ENCODE measurements around the gene JMJD4. TPM values are rescaled to one million over a fixed set of nuclear protein-coding genes. Genes with fewer than 3 reads are reported as not detected.
"Not testable (repeated sequence)": the region's sequence is repeated elsewhere in the genome, so short reads cannot be mapped to it uniquely, and the experiment has no call there.

Gene JMJD4
- total and polyA plus RNA-seq, 2 experiments from 2014 or later: 11.5 to 17.7 TPM

DNA sequence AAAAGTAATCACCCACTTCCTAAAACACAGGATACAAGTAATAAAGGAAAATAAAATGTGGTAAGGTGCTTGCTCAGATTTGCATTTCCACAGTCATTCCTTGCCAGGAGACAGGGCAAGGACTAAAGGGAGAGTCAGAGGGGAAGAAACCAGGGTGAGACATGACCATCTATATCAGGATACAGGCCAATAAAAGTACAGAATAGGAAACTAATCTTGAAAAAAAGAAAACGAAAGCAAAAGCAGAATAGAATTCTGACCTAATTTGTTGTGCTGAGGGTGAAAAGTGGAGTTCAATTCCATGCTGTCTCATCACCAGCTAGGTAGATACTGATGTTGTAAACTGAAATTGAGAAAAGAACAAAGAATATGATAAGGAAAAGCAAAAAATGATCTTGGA lies 27.3 kb downstream of the JMJD4 start:
- Mint-ChIP-seq H3K27ac (no peak overlapping the region), H3K4me3 (no peak overlapping the region), H3K27me3 (ENCODE audit: insufficient read depth, low read depth, poor library complexity) (peaks cover 3% of the 10 kb centered on the region), H3K36me3 (ENCODE audit: low read depth) (peaks cover 15% of the 10 kb centered on the region; the same call in 2 of the 3 replicates), H3K4me1 (no peaks in the 10 kb centered on the region), H3K9me3 (peaks cover 56% of the 10 kb centered on the region)
- Histone ChIP-seq H3F3A (replicated peaks; ENCODE audit: low read depth) (no peaks in the 10 kb centered on the region), H3K36me3 (ENCODE audit: insufficient read depth) (0 out of 2 replicates have a peak, but pooled peaks cover 5% of the 10 kb centered on the region), H3K4me2 (no peak overlapping the region), H3K27me3 (ENCODE audit: insufficient read depth) (no peaks in the 10 kb centered on the region), H3K79me2 (replicated peaks; ENCODE audit: insufficient read depth) (no peaks in the 10 kb centered on the region), H3K9me2 (ENCODE audit: insufficient read depth) (no peaks in the 10 kb centered on the region), H3K27ac (ENCODE audit: low read depth) (no peak overlapping the region), H3K4me3 (no peak overlapping the region), H2AFZ (no peak overlapping the region), H3K4me1 (ENCODE audit: insufficient read depth) (no peaks in the 10 kb centered on the region), H4K20me1 (replicated peaks; ENCODE audit: insufficient read depth) (no peaks in the 10 kb centered on the region)
- no peak for ATAC-seq
- DNase-seq (ENCODE audit: low spot score): no peak
- TF ChIP-seq JUNB (IDR thresholded peaks at IDR 0.05; ENCODE audit: unreplicated experiment) (no peak), CREB1 (CRISPR knock-in tag; IDR thresholded peaks at IDR 0.05; ENCODE audit: low read depth) (no peak)

DNA sequence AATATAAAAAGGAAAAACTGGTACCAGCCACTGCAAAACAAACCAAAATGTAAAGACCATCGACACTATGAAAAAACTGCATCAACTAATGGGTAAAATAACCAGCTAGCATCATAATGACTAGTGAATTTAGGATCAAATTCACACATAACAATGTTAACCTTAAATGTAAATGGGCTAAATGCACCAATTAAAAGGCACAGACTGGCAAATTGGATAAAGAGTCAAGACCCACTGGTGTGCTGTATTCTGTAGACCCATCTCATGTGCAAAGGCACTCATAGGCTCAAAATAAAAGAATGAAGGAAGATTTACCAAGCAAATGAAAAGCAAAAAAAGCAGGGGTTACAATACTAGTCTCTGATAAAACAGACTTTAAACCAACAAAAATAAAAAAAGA lies 33.5 kb downstream of the JMJD4 start:
- H3K27me3 ChIP-seq (ENCODE audit: insufficient read depth); H3K27me3 Mint-ChIP-seq (ENCODE audit: insufficient read depth, low read depth, poor library complexity); H3K4me2 ChIP-seq; H3K4me1 Mint-ChIP-seq; ATAC-seq; H3K9me2 ChIP-seq (ENCODE audit: insufficient read depth); H3K27ac ChIP-seq (ENCODE audit: low read depth); H3F3A ChIP-seq (replicated peaks; ENCODE audit: low read depth); H3K4me1 ChIP-seq (ENCODE audit: insufficient read depth); H4K20me1 ChIP-seq (replicated peaks; ENCODE audit: insufficient read depth); H3K27ac Mint-ChIP-seq; H3K4me3 ChIP-seq; H3K36me3 ChIP-seq (ENCODE audit: insufficient read depth); H3K79me2 ChIP-seq (replicated peaks; ENCODE audit: insufficient read depth); H3K4me3 Mint-ChIP-seq; DNase-seq (ENCODE audit: low spot score); H2AFZ ChIP-seq: not testable (repeated sequence)
- Mint-ChIP-seq H3K36me3 (ENCODE audit: low read depth) (peaks cover 24% of the 10 kb centered on the region), H3K9me3 (peaks cover 26% of the 10 kb centered on the region)

DNA sequence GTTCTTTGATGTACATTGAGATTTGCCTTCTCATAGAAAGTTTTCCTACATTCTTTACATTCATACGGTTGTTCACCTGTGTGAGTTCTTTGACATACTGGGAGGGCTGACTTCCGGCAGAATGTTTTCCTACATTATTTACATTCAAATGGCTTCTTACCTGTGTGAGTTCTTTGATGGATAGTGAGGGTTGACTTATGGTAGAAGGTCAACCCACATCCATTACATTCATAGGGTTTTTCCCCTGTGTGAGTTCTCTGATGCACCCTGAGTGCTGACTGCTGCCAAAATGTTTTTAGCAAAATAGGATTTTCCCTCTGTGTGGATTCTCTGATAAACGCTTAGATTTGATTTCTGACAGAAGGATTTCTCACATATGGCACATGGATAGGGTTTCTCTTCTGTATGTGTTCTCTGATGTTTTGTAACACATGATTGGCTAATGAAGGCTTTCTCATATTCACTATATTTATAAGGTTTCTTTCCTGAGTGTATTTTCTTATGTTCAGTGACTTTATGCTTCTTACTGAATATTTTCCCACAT lies 37.7 kb downstream of the JMJD4 start:
- no peak overlapping the region for H3K27ac Mint-ChIP-seq
- H3K9me2 ChIP-seq (ENCODE audit: insufficient read depth): no peaks in the 10 kb centered on the region
- H3K27me3 Mint-ChIP-seq (ENCODE audit: insufficient read depth, low read depth, poor library complexity): peaks cover 2% of the 10 kb centered on the region
- H3K4me3 ChIP-seq: no peak overlapping the region
- H3K79me2 ChIP-seq (replicated peaks; ENCODE audit: insufficient read depth): no peaks in the 10 kb centered on the region
- ATAC-seq: no peak
- peaks cover 14% of the 10 kb centered on the region for H3K36me3 Mint-ChIP-seq (ENCODE audit: low read depth)
- H3K4me2 ChIP-seq: no peak overlapping the region
- no peaks in the 10 kb centered on the region for H3F3A ChIP-seq (replicated peaks; ENCODE audit: low read depth)
- no peaks in the 10 kb centered on the region for H3K27me3 ChIP-seq (ENCODE audit: insufficient read depth)
- H3K4me1 Mint-ChIP-seq: no peaks in the 10 kb centered on the region
- H3K4me1 ChIP-seq (ENCODE audit: insufficient read depth): no peaks in the 10 kb centered on the region
- no peak overlapping the region for H2AFZ ChIP-seq
- no peak overlapping the region for H3K4me3 Mint-ChIP-seq
- peaks cover 53% of the 10 kb centered on the region for H3K9me3 Mint-ChIP-seq
- H4K20me1 ChIP-seq (replicated peaks; ENCODE audit: insufficient read depth): no peaks in the 10 kb centered on the region
- peaks cover 11% of the 10 kb centered on the region; the same call in 1 of the 2 replicates for H3K36me3 ChIP-seq (ENCODE audit: insufficient read depth)
- DNase-seq (ENCODE audit: low spot score): no peak
- no peak overlapping the region for H3K27ac ChIP-seq (ENCODE audit: low read depth)
- TF ChIP-seq JUNB (IDR thresholded peaks at IDR 0.05; ENCODE audit: unreplicated experiment): no peak
- no peak for TF ChIP-seq ZNF331 (CRISPR knock-in tag; IDR thresholded peaks at IDR 0.05; ENCODE audit: low read depth)
- TF ChIP-seq STAT1 (IDR thresholded peaks at IDR 0.05; ENCODE audit: unreplicated experiment): no peak
- TF ChIP-seq, protein P1, sequence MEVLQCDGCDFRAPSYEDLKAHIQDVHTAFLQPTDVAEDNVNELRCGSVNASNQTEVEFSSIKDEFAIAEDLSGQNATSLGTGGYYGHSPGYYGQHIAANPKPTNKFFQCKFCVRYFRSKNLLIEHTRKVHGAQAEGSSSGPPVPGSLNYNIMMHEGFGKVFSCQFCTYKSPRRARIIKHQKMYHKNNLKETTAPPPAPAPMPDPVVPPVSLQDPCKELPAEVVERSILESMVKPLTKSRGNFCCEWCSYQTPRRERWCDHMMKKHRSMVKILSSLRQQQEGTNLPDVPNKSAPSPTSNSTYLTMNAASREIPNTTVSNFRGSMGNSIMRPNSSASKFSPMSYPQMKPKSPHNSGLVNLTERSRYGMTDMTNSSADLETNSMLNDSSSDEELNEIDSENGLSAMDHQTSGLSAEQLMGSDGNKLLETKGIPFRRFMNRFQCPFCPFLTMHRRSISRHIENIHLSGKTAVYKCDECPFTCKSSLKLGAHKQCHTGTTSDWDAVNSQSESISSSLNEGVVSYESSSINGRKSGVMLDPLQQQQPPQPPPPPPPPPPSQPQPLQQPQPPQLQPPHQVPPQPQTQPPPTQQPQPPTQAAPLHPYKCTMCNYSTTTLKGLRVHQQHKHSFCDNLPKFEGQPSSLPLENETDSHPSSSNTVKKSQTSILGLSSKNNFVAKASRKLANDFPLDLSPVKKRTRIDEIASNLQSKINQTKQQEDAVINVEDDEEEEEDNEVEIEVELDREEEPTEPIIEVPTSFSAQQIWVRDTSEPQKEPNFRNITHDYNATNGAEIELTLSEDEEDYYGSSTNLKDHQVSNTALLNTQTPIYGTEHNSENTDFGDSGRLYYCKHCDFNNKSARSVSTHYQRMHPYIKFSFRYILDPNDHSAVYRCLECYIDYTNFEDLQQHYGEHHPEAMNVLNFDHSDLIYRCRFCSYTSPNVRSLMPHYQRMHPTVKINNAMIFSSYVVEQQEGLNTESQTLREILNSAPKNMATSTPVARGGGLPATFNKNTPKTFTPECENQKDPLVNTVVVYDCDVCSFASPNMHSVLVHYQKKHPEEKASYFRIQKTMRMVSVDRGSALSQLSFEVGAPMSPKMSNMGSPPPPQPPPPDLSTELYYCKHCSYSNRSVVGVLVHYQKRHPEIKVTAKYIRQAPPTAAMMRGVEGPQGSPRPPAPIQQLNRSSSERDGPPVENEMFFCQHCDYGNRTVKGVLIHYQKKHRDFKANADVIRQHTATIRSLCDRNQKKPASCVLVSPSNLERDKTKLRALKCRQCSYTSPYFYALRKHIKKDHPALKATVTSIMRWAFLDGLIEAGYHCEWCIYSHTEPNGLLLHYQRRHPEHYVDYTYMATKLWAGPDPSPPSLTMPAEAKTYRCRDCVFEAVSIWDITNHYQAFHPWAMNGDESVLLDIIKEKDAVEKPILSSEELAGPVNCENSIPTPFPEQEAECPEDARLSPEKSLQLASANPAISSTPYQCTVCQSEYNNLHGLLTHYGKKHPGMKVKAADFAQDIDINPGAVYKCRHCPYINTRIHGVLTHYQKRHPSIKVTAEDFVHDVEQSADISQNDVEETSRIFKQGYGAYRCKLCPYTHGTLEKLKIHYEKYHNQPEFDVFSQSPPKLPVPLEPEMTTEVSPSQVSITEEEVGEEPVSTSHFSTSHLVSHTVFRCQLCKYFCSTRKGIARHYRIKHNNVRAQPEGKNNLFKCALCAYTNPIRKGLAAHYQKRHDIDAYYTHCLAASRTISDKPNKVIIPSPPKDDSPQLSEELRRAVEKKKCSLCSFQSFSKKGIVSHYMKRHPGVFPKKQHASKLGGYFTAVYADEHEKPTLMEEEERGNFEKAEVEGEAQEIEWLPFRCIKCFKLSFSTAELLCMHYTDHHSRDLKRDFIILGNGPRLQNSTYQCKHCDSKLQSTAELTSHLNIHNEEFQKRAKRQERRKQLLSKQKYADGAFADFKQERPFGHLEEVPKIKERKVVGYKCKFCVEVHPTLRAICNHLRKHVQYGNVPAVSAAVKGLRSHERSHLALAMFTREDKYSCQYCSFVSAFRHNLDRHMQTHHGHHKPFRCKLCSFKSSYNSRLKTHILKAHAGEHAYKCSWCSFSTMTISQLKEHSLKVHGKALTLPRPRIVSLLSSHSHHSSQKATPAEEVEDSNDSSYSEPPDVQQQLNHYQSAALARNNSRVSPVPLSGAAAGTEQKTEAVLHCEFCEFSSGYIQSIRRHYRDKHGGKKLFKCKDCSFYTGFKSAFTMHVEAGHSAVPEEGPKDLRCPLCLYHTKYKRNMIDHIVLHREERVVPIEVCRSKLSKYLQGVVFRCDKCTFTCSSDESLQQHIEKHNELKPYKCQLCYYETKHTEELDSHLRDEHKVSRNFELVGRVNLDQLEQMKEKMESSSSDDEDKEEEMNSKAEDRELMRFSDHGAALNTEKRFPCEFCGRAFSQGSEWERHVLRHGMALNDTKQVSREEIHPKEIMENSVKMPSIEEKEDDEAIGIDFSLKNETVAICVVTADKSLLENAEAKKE (CRISPR knock-in tag; IDR thresholded peaks at IDR 0.05): no peak
- TF ChIP-seq, protein P2, sequence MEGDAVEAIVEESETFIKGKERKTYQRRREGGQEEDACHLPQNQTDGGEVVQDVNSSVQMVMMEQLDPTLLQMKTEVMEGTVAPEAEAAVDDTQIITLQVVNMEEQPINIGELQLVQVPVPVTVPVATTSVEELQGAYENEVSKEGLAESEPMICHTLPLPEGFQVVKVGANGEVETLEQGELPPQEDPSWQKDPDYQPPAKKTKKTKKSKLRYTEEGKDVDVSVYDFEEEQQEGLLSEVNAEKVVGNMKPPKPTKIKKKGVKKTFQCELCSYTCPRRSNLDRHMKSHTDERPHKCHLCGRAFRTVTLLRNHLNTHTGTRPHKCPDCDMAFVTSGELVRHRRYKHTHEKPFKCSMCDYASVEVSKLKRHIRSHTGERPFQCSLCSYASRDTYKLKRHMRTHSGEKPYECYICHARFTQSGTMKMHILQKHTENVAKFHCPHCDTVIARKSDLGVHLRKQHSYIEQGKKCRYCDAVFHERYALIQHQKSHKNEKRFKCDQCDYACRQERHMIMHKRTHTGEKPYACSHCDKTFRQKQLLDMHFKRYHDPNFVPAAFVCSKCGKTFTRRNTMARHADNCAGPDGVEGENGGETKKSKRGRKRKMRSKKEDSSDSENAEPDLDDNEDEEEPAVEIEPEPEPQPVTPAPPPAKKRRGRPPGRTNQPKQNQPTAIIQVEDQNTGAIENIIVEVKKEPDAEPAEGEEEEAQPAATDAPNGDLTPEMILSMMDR (conservative IDR thresholded peaks at IDR 0.05; ENCODE audit: low read depth in 2 of 2): no peak
- no peak for TF ChIP-seq POLR2AphosphoS5 (IDR thresholded peaks at IDR 0.05; ENCODE audit: low read depth)
- no peak for TF ChIP-seq ZNF114 (CRISPR knock-in tag; IDR thresholded peaks at IDR 0.05)
- no peak for TF ChIP-seq NANOG (IDR thresholded peaks at IDR 0.05; ENCODE audit: borderline replicate concordance)

Data from GM23338 (cell line).